Choroid plexus epithelial cell (primary cell): ENCODE measurements around the gene LMNTD1.

Source experiments
- DNase-seq: peaks from one replicate; pipeline ENCODE4 v3.0.0-alpha.2; 2010; ENCODE audit warnings: low read depth
- H3K4me3 ChIP-seq: 2 replicates; pipeline ENCODE4 v1.5.1; 2011; ENCODE audit warnings: low read depth, mild to moderate bottlenecking, control low read depth, low read length, moderate library complexity
- CTCF ChIP-seq: conservative IDR thresholded peaks from 2 replicates; pipeline ENCODE4 v1.5.1; 2011; ENCODE audit warnings: low read depth, mild to moderate bottlenecking, control low read depth, inconsistent platforms, low read length, moderate library complexity

The LMNTD1 gene

GRCh38 chr12:25455696-25456095, 97.4 kb downstream of the LMNTD1 start:
- no peak for DNase-seq
- no peak for TF ChIP-seq CTCF

GRCh38 chr12:25449007-25449406, 104.1 kb downstream of the LMNTD1 start:
- DNase-seq = no peak
- TF ChIP-seq CTCF = no peak

More at GRCh38 chr12:25455696-25456095, 97.4 kb downstream of the LMNTD1 start:
- H3K4me3 ChIP-seq = no peak overlapping the region

GRCh38 chr12:25447046-25447445, 106.0 kb downstream of the LMNTD1 start:
- no peak overlapping the region for H3K4me3 ChIP-seq
- DNase-seq = no peak
- TF ChIP-seq CTCF = no peak

More at GRCh38 chr12:25449007-25449406, 104.1 kb downstream of the LMNTD1 start:
- no peak overlapping the region for H3K4me3 ChIP-seq

- DNase-seq = peak; percentile 70
- no peak for TF ChIP-seq CTCF
These were observed 114.4 kb downstream of the LMNTD1 start for GRCh38 chr12:25438638-25439037.

GRCh38 chr12:25436206-25437030, 116.7 kb downstream of the LMNTD1 start:
- TF ChIP-seq CTCF = peak; percentile 80
- peak; percentile 94 for DNase-seq
- peak overlapping the region; percentile 6 for H3K4me3 ChIP-seq

More at GRCh38 chr12:25438638-25439037, 114.4 kb downstream of the LMNTD1 start:
- H3K4me3 ChIP-seq = no peak overlapping the region

- H3K4me3 ChIP-seq = no peak overlapping the region
- no peak for TF ChIP-seq CTCF
- no peak for DNase-seq
These were observed 117.7 kb downstream of the LMNTD1 start for GRCh38 chr12:25435431-25435830.

- no peak for TF ChIP-seq CTCF
- DNase-seq = no peak
- no peak overlapping the region for H3K4me3 ChIP-seq
These were observed 118.6 kb downstream of the LMNTD1 start for GRCh38 chr12:25434515-25434914.
